Ascending aorta (tissue), 2 donors: ENCODE measurements around the gene TXNDC8. TPM values are rescaled to one million over a fixed set of nuclear protein-coding genes. Genes with fewer than 3 reads are reported as not detected.

Experiments used
- DNase-seq, 2 donors: peaks; one replicate each; pipeline ENCODE4 v3.0.0-alpha.2; 2019; ENCODE audit warnings: low spot score in 2 of 2
- H3K27ac ChIP-seq, 2 donors: fragments of 200-600 bp; sonication (generic); one replicate each; pipeline ENCODE4 v1.5.1; 2016 to 2017; ENCODE audit warnings: mild to moderate bottlenecking in 1 of 2
- H3K27me3 ChIP-seq: fragments of 200-600 bp; sonication (generic); one replicate; pipeline ENCODE4 v1.5.1; 2017
- H3K36me3 ChIP-seq, 2 donors: fragments of 200-600 bp; sonication (generic); one replicate each; pipeline ENCODE4 v1.5.1; 2016
- H3K4me1 ChIP-seq, 2 donors: fragments of 200-600 bp; sonication (generic); one replicate each; pipeline ENCODE4 v1.5.1; 2016 to 2017; ENCODE audit warnings: mild to moderate bottlenecking in 1 of 2
- H3K4me3 ChIP-seq, 2 donors: fragments of 200-600 bp; sonication (generic); one replicate each; pipeline ENCODE4 v1.5.1; 2016 to 2017; ENCODE audit warnings: mild to moderate bottlenecking in 1 of 2
- H3K9me3 ChIP-seq, 2 donors: fragments of 200-600 bp; sonication (generic); one replicate each; pipeline ENCODE4 v1.5.1; 2016
- CTCF ChIP-seq, 3 experiments: fragments of 200-600 bp in 2 of 3; fragments of 450-650 bp in 1 of 3; sonication (generic) in 2 of 3; IDR thresholded peaks; one replicate each; pipeline ENCODE4 v1.5.1; 2016 to 2019; ENCODE audit warnings: antibody characterized with exemption in 3 of 3, mild to moderate bottlenecking in 1 of 3, moderate library complexity in 1 of 3
- intact Hi-C: fragments of 100-400 bp; cut with DNase I; formaldehyde crosslinking; loops from one replicate; pipeline ENCODE4 v1.15.1; 2023
- total RNA-seq: library from RNA; depleted of rRNA; stranded (reverse); fragments of >200 nt; gene quantifications from one replicate; pipeline ENCODE4 v1.1.0, GENCODE V29; 2016

TXNDC8 gene
- total RNA-seq, 1 donor from 2014 or later, result not detected

GRCh38 chr9:110287289-110287680 is 50.4 kb downstream of the TXNDC8 start:
- TF ChIP-seq CTCF (IDR thresholded peaks at IDR 0.05), result no peak
- Histone ChIP-seq H3K36me3 (no peaks in the 10 kb centered on the region), H3K4me3 (no peak overlapping the region), H3K27ac (no peak overlapping the region), H3K27me3 (no peaks in the 10 kb centered on the region), H3K4me1 (no peaks in the 10 kb centered on the region), H3K9me3 (no peaks in the 10 kb centered on the region)
- intact Hi-C loops, result no loop called here
- DNase-seq, result no peak

GRCh38 chr9:110284211-110284844 is 53.3 kb downstream of the TXNDC8 start:
- H3K27ac ChIP-seq, result no peak overlapping the region
- no peaks in the 10 kb centered on the region for H3K36me3 ChIP-seq
- H3K4me3 ChIP-seq, result no peak overlapping the region
- H3K9me3 ChIP-seq, result no peaks in the 10 kb centered on the region
- intact Hi-C loops, result no loop called here
- DNase-seq, result no peak
- no peak for TF ChIP-seq CTCF (IDR thresholded peaks at IDR 0.05)
- H3K4me1 ChIP-seq, result no peaks in the 10 kb centered on the region
- no peaks in the 10 kb centered on the region for H3K27me3 ChIP-seq

GRCh38 chr9:110283751-110284150 is 53.9 kb downstream of the TXNDC8 start:
- Histone ChIP-seq H3K4me3 (no peak overlapping the region), H3K36me3 (no peaks in the 10 kb centered on the region), H3K4me1 (no peaks in the 10 kb centered on the region), H3K27me3 (no peaks in the 10 kb centered on the region), H3K9me3 (no peaks in the 10 kb centered on the region), H3K27ac (no peak overlapping the region)
- no peak for DNase-seq
- intact Hi-C loops, result no loop called here
- no peak for TF ChIP-seq CTCF (IDR thresholded peaks at IDR 0.05)

GRCh38 chr9:110282739-110283081 is 55.0 kb downstream of the TXNDC8 start:
- H3K4me3 ChIP-seq, result no peak overlapping the region
- H3K4me1 ChIP-seq, result no peaks in the 10 kb centered on the region
- H3K27ac ChIP-seq, result no peak overlapping the region
- H3K27me3 ChIP-seq, result no peaks in the 10 kb centered on the region
- no peak for DNase-seq
- TF ChIP-seq CTCF (IDR thresholded peaks at IDR 0.05), result no peak
- no peaks in the 10 kb centered on the region for H3K9me3 ChIP-seq
- no peaks in the 10 kb centered on the region for H3K36me3 ChIP-seq
- intact Hi-C loops, result no loop called here

- H3K4me3 ChIP-seq, result no peak overlapping the region
- intact Hi-C loops, result no loop called here
- DNase-seq, result no peak
- H3K9me3 ChIP-seq, result no peaks in the 10 kb centered on the region
- H3K27me3 ChIP-seq, result no peaks in the 10 kb centered on the region
- no peak overlapping the region for H3K27ac ChIP-seq
- H3K36me3 ChIP-seq, result no peaks in the 10 kb centered on the region
- H3K4me1 ChIP-seq, result no peaks in the 10 kb centered on the region
- no peak for TF ChIP-seq CTCF (IDR thresholded peaks at IDR 0.05)
Measured at GRCh38 chr9:110282018-110282738, 55.5 kb downstream of the TXNDC8 start.
